Cerebellar cortex (tissue), 1 donor: ENCODE data around the gene RXRA.

ENCODE experiments used
- DNase-seq: peaks from one replicate; pipeline ENCODE4 v3.0.0-alpha.2; 2015; ENCODE audit warnings: low spot score

RXRA gene

DNA sequence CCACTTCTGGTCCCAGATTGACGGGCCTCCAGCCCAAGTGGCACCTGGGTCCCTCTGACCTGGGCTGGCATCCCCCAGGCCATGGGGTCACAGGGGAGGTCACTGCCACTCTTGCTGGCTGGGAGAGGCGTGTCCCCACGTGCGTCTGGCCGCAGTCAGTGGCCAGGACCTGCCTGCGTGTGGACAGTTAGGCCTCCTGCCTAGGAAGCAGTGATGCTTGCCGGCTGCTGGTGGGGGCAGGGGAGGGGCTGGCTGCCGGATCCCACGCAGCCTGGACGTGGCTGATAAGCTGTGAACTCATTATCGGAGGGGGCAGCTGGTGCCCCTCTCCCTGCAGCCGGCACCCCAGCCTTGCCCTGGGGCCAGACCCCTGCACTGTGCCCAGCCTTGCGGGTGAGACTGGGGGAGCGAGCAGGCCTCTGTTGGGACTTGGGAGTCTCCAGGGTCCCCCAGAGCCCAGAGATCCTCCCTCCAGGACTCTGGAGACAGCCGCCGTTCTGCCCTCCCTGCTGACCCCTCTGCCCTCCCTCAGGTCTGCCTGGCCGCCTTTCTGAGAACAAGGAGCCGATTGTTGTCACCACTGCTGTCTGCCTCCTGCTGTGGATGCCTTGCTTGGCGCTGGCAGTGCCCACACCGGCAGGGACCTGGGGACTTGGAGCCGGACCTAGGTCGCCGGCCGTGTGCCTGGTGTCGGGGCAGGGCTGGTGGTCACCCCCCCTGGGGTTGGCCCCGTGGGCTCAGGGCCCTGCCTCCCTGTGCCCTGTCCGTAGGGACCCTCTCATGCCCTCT, 12.3 kb downstream of the RXRA start:
- no peak for DNase-seq

DNA sequence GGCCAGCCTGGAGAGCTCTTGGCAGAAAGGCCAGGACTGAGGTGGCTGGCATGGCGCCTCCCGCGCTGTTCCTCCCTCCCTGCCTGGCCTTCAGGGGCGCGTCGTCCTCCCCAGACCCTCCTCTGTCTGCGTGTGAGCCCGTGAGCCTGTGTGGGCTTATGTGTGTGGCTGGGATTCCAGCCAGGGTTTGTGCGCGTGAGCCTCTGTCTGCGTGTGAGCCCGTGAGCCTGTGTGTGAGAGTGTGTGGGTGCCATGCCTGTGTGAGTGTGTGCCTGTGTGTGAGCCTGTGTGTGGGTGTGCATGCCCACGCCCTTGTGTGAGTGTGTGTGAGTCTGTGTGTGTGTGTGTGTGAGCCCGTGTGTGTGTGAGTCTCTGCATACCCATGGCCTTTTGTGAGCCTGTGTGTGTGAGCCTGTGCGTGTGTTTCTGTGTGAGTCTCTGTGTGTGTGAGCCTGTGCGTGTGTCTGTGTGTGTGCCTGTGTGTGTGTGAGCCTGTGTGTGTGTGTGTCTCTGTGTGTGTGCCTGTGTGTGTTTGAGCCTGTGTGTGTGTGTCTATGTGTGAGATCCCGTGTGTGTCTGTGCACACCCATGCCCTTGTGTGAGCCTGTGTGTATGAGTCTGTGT, 13.0 kb downstream of the RXRA start:
- DNase-seq = no peak

- DNase-seq = no peak
Observed at GRCh38 chr9:134340475-134341160, 14.4 kb downstream of the RXRA start.

GRCh38 chr9:134341306-134341705, 15.1 kb downstream of the RXRA start:
- no peak for DNase-seq

DNA sequence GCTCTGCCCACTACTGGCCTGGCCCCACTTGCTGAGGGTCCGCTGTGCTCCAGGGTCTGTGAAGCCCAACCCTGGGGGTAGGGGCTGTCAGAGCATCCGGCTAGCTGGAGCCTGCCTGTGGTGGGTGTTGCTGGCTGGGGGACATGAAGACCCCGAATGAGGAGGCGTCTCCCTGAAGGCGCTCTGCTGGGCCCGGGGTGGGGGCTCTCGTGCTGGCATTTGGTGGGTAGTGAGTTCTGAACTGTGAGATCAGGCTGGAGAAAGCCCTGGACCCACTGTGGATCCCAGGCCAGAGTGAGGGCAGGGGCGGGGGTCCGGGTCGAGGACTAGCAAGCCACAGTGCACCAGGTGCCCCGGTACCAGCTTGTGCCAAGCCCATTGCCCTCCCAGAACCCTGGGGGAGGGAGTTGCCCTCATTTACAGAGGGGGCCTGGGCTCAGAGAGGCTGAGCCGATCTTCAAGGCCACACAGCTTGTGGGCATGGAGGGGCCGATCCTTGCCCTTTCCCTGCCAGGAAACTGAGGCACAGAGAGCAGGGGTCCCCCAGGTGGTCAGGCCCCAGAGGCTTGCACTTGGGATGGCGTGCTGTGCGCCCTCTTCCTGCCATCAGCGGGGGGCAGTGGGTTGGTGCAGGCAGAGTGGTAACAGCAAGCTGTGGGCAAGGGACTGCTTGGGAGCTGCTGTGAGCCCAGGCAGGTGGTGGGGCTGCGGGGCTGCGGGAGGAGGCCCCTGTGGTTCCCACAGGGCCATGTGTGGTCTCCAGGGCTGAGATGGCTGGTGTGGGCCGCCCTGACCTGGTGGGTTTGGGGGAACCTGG, 15.9 kb downstream of the RXRA start:
- DNase-seq = no peak

DNA sequence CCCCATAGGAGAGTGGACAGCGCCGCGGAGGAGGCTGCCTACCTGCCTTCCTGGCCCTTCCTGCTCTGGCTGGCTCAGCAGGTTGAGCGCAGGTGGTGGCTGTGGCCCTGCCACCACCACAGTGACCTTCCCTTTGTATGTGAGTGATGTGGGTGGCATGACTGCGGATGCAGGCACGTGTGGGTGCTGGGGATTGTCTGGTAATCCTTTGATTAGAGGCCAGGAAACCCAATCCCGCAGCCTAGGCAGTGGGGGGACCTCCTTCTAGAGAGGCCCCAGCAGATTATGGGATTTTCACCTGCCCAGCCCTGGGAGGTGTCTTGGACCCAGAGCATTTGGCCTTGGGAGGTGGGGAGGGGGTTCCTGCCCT, 16.5 kb downstream of the RXRA start:
- DNase-seq = no peak

- no peak for DNase-seq
Observed at GRCh38 chr9:134343637-134344036, 17.4 kb downstream of the RXRA start.

GRCh38 chr9:134344068-134344799, 18.0 kb downstream of the RXRA start:
- no peak for DNase-seq

- DNase-seq = no peak
Observed at GRCh38 chr9:134344800-134345310, 18.6 kb downstream of the RXRA start.

DNA sequence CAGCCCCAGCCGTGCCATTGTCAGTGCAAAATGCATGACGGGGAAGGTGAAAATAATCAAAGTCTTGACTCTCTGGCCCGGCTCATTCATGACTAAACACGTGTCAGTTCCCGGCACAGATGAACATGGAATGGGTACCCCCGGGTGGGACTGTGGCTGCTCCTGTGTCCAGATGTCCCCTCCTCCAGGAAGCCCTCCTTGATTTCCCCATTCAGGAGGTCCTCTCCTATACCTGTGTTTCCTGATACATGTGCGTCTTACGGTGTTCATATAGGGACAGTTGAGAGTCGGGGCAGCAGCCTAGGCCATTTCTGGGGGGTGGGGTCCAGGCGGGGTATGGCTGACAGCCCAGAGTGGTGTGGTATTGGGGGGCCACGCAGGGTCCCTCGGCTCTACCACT, 19.5 kb downstream of the RXRA start:
- DNase-seq = no peak

GRCh38 chr9:134346151-134346550, 19.9 kb downstream of the RXRA start:
- no peak for DNase-seq

DNA sequence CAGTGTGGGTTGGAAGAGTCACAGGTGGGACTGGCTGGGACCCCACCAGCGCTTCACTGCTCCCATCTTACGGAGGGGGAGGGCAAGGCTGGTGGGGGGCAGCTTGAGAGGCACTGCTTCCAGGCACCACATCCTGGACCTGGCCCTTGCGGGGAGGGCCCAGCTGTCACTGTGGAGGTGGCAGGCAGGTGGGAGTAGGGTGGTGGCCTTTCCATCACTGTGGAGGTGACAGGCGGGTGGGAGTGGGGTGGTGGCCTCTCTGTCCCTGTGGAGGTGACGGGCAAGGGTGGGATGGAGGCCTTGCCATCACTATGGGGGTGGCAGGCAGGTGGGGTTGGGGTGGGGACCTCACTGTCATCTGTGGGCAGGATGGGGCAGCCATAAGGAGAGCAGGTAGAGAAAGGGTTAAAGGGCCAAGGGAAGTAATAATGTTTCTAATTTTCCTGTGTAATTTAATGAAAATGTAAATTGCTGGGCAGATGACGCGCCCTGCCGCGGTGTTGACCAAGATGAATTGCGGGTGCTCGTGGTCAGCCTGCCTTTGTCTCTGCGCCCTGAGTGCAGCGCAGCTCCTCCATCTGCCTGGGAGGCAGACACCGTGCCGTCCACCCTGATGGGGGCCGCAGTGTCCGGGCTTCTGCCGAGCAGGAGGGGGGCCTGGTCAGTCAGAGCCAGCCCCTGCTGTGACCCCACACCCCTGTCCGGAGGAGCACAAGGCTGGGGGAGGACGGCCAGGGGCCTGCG, 20.8 kb downstream of the RXRA start:
- no peak for DNase-seq

GRCh38 chr9:134347996-134348395, 21.7 kb downstream of the RXRA start:
- no peak for DNase-seq

DNA sequence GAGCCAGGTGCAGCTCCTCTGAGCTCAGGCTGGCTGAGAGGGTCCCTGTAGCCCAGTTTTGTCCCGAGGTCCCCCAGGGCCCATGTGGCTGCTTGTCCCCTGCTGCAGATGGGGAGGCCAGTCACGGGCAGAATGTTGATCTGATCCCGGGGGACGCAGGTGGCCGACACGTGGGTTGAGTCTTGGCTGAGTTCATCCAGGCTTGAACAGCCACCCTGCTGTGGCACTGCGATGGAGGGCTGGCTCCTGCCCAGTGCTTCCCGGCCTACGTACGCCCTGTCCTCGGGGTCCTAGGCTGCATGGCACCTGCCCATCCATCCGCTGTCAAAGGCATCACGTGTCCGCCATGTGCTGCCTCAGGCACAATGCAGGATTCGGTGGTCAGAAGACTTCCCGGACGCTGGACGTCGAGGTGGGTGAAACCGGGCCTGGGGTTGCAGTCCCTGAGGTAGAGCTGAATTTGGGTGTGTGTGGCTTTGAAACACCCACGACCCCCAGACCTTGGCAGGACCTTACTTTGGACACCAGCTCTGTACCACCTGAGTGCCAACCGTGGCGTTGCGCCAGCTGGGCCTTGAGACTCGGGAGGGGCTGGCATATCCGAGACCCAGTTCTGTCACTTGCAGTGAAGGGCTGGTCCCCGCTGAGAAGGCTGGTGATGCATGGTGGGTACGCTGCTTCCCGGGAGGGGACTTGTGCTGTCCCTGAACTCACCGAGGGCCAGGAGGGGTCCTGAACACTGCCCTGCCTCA, 22.3 kb downstream of the RXRA start:
- no peak for DNase-seq

- DNase-seq = no peak
Observed at GRCh38 chr9:134349936-134350335, 23.7 kb downstream of the RXRA start.

DNA sequence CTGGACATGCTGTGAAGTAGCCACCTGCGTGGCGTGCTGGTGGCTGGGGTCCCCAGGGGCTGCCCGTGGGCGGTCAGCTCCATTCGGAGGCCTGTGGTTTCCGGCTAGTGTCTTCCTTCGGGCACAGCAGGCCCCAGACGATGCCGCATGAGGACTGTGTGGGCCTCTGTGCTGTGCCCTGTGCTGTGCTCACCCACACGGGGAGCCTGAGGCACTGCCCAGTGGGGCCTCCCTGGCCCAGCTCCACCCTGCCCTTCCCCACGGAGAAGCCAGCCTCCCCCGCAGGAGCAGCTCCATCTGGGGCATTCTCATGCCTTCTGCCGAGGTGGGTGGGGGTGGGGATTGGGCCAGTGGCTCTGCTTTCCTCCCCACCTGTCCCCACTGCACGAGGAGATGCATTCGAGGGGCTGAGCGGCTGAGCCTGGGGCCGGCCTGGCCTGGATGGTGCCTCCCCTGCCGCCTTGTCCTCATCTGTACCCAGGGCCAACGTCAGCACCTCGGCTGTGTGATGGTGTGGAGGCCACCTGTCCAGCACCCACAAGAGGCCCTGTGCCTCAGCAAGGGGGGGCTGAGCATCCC, 24.2 kb downstream of the RXRA start:
- DNase-seq = no peak

DNA sequence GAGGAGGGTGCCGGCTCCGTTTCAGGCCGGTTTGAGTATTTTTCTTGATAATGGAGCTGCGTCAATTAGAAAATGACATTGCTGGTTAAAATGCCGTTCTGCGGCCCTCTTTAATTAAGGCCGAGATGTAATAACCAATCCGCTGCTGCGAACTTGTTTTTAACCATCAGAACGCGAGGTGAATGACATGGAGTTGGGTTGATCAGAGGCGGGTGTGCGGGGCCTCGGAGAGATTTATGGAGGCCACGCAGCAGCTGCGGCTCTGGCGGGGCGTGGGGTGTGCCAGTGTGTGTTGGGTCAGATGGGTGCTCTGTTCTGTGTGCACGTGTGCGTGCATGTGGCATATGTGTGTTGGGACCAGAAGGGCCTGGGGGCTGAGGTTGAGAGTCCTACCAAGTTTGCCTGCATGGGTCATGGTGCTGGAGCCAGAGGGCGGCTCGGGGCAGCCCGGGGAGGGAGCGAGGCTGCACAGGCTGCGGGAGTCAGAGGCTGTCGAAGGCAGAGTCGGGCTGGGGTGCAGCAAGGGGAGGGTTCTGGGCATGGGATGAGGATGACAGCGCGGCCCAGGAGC, 25.4 kb downstream of the RXRA start:
- no peak for DNase-seq

- DNase-seq = no peak
Observed at GRCh38 chr9:134352247-134352933, 26.1 kb downstream of the RXRA start.

DNA sequence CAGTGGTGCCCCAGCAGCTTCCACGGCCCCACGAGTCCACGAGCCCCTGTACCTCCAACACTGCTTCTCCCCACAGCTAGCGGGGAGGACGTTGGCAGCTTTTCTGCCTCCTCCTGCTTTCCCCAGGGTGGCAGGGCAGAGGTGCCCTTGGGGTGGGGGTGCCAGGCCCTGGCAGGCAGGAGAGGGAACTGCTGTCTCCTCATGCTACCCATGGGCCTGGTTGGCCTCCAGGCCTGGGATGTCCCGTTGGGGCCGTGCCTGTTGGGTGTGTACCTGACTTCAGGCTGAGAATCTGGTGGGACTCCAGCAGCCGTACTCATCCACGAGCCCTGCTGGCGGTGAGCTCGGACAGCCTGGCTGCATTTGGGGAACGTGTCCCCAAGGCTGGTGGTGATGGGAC, 27.3 kb downstream of the RXRA start:
- no peak for DNase-seq
